ENCODE results near the gene TRIM43.
"Not testable (repeated sequence)": the region's sequence is repeated elsewhere in the genome, so short reads cannot be mapped to it uniquely, and the experiment has no call there.

Gene TRIM43

DNA sequence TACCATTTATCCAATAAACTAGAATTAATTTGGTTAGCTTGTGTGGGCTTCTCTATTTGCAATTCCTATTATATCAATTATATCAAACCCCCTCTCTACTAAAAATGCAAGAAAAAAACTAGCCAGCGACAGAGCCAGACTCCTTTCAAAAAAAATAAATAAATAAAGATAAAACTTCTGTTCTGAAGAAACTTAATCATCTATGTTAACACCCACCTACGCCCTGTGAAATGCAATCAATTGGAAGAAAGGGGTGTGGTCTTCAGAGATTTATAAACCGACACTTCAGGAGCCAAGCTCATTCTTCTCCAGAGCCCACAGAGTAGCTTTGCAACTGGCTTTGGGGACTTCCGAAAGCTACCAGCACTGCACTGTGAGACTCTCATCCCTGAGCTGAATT lies at the start of gene TRIM43:
TSS of gene TRIM43 (plus strand) at position 301 of the 400 bp plus-strand sequence. CDS start 2,023 bp downstream, outside the sequence.
- DNase-seq, result not testable (repeated sequence)

DNA sequence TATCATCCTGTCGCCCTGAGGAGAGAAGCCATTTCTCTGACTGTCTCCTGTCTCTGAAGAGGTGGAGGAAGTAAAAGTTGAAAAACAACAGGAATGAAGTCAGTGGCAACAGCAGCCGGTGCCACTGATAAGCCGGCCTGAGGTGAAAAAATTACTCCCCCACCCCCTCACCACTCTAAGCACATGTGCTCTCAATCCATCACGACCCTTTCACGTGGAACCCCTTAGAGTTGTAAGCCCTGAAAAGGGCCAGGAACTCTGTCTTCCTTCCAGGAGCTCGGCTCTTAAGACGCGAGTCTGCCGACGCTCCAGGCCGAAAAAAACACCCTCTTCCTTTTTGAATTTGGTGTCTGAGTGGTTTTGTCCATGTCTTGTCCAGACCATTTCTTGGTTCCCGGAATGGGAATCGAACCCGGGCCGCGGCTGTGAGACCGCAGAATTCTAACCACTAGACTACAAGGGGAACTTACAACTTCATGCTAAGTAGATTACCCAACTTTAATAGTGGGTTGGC lies 40.7 kb upstream of the TRIM43 start:
- DNase-seq, result no peak

DNA sequence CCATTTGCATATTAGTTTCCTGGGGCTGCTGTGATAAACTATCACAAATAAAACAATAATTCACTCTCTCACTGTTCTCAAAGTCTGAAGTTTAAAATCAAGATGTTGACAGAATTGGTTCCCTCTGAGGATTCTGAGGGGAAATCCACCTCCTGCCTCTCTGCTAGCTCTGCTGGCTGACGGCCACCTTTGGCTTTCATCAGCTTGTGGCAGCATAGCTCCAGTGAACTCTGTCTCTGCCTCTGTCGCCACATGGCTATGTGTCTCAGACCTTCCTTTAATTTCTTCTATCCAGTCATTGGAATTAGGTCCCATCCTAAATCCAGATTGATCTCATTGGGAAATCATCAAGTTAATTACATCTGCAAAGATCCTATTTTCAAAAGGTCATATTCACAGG lies 38.9 kb upstream of the TRIM43 start:
- no peak for DNase-seq

DNA sequence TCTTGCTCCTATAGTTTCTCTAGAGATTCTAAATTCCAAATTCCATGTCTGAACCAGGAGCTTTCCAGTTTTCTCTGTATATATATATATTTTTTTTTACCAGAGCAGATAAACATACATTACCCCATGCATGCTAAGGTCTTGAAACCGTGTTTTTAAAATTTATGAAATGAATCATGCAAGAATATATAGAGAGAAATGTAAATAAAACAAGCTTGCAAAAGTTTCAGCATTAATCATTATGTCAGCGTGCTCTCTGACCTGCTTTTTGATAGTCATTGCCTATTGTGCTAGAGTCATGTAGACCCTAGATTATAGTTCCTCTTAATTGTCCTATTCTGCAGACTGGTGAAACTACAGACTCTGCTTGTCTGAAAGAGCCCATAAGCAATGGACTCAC lies 22.6 kb upstream of the TRIM43 start:
- DNase-seq, result no peak

DNA sequence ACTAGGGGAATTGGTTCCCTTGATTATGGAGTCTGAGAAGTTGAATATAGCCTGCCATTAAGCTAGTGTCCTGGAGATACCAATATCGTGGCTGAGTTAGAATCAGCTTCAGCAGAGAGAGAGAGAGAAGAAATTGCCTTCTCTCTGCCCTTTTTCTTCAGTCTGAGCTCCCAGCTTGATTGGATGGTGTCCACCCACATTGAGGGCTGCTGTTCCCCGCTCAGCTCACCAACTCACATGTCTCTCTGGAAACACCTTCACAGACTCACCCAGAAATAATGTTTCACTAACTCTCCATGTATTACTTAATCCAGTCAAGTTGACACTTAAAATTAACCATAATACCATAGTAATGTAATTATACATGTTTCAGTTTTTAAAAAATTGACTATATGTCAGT lies 17.9 kb upstream of the TRIM43 start:
- no peak for DNase-seq

DNA sequence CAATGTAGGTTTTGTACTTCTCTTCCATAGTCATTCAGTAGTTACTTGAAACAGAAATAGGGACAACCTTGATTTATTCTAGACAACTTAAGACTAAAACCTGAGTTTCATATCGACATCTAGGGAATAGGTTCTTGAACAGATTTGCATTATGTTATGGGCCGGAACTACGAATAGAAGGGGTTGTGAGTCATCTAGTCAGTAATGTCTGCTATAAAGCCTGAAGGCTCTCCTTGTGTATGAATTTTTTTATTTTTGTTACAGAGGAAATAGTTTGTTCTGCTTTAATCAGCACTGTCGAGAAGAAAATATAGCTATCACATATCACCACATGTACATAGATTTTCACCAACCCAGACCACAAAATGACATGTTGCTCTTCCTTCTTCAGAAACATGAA lies 17.3 kb upstream of the TRIM43 start:
- DNase-seq, result no peak

DNA sequence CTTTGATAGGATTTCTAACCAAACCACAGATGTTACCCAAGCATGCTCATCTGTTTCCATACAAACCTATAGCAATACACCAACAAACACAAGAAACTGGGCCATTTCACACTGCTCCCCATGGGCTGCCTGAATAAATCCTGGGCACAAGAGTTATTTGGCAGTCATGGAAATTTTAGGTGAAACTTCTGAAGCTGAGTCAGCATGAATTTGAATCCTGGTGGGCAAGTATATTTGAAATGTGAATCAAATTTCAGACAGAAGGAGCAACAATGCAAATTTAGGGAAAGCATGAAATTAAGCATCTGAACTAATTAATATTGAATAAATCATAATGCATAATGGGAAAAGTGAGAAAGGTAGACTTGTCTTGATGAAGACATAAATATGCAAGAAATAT lies 15.9 kb upstream of the TRIM43 start:
- no peak for DNase-seq

DNA sequence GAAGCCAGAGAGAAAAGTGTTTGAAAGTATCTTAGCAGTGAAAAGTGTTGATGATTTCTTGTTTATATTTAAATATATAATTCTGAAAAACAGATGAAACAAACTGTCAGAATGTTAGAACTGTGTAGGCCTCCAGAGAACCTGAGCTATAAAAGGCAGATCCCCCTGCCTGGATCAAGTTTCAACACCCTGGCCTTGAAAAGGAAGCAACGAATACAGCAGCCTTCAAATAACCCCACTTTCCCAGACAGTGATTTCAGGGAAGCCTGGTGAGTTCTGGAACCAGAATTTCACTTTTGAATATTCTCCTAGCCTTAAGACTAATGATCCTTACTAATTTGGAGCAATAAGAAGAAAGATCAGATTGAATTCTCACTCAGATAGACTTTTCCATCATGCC lies 13.3 kb upstream of the TRIM43 start:
- DNase-seq, result no peak

DNA sequence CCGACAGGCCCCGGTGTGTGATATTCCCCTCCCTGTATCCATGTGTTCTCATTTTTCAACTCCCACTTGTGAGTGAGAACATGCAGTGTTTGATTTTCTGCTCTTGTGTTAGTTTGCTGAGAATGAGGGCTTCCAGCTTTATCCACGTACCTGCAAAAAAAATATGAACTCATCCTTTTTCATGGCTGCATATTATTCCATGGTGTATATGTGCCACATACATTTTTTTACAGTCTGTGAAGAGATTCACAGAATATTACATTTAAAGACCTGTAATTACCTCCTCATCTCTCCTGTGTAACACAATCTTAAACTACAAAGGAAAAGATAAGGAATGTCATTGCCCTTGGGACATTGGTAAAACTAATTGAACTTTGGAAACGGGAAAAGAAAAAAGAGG lies 8.3 kb upstream of the TRIM43 start:
- DNase-seq, result not testable (repeated sequence)

DNA sequence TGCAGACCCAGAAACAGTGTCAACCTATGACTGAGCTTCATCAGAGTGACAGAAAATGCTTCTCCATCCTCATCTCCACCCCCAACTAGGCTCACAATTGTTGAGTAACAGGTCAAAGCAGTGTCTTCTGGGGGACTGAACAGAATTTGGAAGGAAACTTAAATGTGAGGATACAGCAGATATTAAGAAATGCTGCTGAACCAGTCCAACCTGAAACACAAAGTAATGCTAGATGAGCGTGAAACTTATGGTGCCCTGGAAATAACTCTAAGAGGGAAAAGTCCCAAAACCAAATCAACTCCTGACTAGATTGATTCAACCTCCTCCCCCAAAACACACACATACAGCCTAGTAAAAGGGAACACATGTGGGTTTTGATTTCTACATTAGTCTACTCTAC lies 7.5 kb upstream of the TRIM43 start:
- DNase-seq, result not testable (repeated sequence)

DNA sequence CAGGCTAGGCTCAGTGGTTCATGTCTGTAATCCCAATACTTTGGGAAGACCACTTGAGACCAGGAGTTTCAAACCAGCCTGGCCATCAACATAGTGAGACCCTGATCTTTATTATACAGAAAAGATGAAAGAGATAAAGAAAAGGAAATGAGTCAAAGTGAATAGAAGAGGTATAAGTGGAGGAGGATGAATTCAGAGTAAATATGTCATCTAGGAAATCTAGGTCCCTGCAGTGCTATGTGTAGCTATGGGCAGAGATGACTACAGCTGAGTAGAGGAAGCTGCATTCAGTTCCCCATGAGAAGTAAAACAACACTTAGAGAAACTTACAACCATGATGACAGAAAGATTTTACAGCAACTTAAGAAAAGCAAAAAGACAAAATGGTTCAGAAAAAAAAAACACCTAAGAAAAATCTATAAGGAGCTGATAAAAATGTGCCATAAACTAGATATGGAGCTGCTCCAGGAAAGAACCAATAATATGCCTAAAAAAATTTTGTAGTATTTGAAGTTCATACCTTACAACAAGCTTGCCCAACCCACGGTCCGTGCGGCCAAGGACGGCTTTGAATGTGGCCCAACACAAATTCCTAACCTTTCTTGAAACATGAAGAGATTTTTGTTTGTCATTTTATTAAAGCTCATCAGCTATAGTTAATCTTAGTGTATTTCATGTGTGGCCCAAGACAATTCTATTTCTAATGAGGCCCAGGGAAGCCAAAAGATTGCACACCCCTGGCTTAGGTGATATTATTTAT lies 1.8 kb upstream of the TRIM43 start:
- DNase-seq, result not testable (repeated sequence)

DNA sequence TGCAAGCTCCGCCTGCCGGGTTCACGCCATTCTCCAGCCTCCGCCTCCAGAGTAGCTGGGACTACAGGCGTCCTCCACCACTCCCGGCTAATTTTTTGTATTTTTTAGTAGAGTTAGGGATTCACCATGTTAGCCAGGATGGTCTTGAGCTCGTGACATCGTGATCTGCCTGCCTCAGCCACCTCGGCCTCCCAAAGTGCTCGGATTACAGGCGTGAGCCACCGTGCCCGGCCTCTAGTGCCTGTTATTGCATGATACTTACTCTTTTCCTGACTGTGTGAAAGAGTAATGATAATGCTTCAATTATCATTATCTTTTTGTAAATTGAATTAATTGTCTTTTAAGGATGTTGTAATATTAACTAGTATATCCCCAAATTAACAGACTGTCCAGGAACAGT lies 1.2 kb downstream of the TRIM43 start:
- DNase-seq, result not testable (repeated sequence)

DNA sequence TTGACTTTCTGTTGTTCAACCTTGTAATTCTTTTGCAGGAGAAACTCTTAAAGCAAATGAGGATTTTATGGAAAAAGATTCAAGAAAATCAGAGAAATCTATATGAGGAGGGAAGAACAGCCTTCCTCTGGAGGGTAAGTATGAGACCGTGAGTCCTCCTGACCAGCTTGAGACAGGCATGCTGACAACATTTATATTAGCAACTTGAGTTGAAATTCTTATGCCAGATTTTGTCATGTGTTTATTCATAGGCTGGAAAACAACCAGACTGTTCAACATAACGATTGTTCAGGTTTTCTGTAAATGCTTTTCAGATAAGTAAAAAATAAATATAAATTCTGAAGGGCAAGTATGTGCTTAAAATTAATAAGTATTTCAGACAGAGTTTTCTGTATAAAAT lies 3.2 kb downstream of the TRIM43 start:
- DNase-seq, result not testable (repeated sequence)

DNA sequence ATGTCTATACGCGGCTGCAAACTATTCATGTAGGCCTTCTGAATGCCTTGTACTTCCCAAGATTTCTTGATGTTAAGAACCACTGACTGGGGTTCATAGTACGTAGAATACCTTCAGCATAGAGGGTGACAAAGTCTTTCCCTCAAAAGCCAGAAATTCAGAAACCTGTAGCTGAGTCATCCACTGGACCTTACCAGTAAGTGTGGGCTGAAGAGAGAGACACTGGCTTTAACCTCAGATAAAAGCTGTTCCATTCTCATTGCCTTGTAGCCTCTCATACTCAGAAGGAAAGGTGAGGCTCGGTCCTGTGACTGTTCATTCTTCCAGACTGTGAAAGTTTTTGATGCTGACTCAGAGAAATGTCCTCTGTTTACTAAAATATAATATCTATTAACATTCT lies 9.5 kb downstream of the TRIM43 start:
- not testable (repeated sequence) for DNase-seq

DNA sequence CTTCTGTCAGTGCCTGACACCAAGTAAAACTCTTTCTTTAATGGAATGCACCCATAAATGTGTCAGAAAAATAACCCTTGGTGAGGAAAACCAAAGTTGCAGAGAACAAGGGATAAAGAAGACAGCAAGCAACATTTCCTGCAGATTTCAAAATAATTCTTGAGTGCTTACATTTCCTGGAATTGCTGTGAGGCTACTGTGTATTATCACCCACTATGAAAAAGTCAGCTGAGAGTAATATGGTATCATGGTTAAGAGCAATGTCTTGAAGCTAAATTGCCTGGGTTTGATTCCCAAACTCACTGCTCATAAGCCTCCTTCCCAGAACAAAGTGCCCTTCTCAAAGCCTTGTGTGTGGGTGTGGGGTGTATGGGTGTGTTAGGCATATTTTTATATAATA lies 10.3 kb downstream of the TRIM43 start:
- DNase-seq, result not testable (repeated sequence)

DNA sequence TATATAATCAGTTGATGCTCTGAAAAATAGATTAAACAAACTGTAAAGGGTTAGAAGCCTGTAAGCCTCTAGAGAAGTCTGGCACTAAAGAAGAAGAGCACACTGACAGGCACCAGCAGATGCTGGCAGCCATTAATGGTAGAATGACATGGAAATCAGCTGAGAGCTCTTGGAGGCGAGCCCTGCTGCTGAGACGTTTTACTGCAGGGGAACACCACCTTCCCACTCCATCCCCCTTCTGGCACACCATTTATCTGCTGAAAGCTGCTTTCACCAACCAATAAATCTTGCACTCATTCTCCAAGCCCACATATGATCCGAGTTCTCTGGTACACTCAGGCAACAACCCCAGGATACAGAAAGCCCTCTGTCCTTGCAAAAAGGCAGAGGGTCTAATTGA lies 16.6 kb downstream of the TRIM43 start:
- not testable (repeated sequence) for DNase-seq

DNA sequence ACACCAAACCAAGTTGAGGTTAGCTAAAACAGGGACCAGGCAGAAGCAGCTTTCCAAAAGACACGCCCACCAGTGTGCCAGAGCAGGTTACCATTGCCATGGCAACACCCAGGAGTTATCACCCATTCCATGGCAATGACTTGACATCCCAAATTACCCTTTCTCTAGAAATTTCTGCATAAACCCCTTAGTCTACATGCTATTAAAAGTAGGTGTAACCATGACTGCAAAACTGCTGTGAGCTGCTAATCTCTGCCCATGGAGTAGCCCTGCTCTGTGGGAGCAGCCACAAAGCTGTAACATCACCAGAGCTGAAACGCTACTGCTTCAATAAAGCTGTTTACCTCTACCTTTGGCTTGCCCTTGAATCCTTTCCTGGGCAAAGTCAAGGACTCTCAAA lies 18.0 kb downstream of the TRIM43 start:
- not testable (repeated sequence) for DNase-seq

DNA sequence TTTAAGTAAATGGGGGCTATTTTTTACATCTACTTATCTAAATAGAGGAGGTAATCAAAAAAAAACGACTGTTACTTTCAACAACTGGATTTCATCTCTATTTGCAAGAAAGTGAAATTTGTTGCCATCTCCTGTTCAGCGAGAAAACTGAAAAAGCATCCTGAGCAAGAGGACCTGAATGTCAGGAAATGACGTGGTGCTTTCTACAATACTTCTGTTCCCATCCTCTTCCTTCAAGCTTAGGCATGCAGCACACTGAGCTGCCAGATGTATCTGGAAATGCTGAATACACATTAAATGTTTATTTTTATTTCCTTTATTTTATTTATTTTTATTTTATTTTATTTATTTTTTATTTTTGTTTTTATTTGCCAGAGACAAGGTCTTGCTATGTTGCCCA lies 21.2 kb downstream of the TRIM43 start:
- not testable (repeated sequence) for DNase-seq

DNA sequence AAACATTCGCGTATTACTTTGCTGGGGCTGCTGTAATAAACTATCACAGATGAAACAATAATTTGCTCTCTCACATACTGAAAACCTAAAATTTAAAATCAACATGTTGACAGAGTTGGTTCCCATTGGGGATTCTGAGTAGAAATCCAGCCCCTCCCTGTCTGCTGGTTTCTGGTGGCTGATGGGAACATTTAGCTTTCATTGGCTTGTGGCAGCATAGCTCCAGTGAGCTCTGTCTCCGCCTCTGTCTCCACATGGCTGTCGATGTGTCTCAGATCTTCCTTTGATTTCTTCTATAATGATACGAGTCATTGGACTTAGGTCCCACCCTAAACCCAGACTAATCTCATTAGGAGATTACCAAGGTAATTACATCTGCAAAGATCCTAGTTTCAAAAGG lies 30.9 kb downstream of the TRIM43 start:
- DNase-seq, result not testable (repeated sequence)

DNA sequence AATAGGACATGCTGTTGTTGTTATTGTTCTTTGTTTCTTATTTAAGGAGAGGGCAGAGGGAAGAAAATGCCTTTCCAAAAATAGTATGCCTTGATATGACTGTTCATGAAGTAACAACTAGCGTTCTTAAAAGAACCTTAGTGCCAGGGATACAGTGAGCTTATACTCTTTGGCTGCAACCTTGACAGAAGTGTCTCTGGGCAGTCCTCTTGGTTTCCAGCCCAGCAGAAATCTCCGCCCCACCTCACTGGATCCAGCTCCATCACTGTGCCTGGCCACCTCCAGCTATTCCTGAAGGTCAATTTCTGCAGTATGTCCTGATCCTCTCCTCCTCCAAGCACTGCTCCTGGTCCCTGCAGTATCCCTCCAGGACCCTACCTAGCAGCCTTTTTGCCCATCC lies 39.2 kb downstream of the TRIM43 start:
- DNase-seq, result not testable (repeated sequence)

DNA sequence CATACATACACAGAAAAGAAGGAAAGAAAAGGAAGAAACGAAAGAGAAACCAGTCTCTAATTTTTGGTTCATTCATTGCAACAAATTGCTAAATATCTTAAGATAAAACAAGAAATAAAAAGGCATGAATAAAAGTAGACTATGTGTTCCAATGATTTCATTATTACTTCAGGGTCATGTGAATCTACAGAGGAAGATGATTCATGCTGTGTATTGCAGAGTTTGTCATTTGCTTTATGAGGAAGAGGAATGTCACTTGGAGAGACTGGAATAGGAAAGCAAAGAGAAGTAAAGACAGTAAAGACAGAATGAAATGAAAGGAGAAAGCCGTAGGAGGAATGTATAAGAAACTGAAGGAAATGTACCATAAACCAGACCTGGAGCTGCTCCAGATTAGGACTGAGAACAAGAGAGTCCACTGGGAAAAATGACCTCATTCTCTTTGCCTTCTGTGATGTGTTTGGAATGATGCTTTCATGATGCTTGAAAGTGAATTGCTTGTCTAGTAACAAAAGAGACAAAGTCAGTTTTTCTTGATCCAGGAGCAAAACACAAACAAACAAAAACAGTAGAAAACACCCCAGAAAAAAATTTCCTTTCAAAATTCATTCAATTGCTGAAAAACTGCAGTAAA lies 41.9 kb downstream of the TRIM43 start:
- not testable (repeated sequence) for DNase-seq

DNA sequence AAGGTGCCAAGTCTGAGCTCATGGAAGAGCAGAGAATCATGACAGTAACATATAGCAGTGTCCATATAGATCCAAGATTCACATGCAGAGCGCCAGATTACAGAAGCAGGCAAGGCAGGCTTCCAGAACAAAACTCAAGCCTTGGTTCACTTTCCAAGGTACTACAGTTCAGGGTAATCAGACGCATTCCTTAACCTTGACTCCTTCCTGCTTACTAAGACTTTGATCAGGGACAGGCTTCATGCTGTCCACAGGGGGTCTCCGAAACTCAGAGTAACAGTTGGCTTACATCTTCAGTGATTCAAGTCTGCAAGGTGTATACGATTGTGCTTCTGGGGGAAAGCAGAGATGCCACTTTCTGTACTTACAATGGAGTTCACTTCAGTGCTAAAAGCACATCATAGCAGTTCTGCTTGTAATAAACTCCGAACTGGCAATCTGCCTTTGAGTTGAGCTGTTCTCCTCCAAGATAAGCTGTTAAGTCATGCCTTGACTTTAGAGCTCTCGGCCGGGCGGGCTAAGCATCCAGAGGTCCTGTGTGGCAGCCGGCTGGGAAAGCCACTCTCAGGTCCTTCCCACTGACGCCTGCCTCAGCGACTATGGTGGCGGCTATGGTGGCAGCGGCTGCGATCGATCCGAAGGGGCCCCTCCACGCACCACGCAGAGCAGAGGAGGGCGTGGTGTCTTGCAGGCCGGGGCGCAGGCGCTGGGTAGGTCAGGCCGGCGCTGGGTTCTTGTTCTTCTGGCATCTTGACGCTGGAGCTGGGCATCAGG lies 48.9 kb downstream of the TRIM43 start:
- not testable (repeated sequence) for DNase-seq

DNA sequence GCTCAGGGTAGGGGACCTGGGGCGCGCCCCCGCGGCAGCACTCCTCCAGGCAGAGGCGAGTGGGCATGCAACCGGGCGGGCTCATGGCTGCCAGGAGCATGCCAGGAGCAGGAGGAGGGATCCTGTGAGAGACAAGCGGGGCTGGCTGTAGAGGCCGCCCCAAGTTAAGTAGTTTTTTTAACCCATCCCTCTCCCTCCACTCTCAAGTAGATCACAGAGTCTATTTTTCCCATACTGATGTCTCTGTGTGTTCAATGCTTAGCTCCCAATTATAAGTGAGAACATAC lies 49.4 kb downstream of the TRIM43 start:
- DNase-seq, result not testable (repeated sequence)

DNA sequence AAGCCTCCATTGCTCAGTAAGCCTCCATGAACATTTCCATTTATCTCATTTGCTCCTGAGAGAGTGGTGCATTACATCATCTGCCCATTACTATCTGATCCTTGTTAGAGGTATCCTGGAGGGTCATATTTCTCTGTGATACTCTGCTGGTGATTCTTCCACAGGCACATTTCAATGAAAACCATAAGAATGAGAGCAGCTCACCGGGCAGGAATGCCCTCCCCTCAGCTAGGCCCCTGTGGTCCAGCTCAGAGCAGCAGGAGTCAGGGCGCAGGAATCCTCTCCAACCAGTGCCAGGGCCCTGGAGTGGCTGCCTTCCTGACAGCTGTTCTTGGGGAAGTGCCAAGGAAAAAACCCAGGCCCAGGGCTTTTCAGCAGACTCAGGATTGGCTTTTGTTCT lies 50.0 kb downstream of the TRIM43 start:
- DNase-seq, result not testable (repeated sequence)
